HT-29 (cell line): Measurements from ENCODE around the gene SLC49A3. TPM values are rescaled to one million over a fixed set of nuclear protein-coding genes. Genes with fewer than 3 reads are reported as not detected.
"Not testable (repeated sequence)": the region's sequence is repeated elsewhere in the genome, so short reads cannot be mapped to it uniquely, and the experiment has no call there.

Experiments used
- DNase-seq: peaks from one replicate; pipeline ENCODE4 v3.0.0-alpha.2; 2015; ENCODE audit warnings: low spot score
- total RNA-seq: library from RNA; depleted of rRNA; stranded (reverse); fragments of >200 nt; shearing (Covaris generic); gene quantifications from 2 replicates; pipeline ENCODE4 v1.2.3, GENCODE V29; 2014

Gene SLC49A3
- total RNA-seq, 1 experiment from 2014 or later = 0.56 TPM

DNA sequence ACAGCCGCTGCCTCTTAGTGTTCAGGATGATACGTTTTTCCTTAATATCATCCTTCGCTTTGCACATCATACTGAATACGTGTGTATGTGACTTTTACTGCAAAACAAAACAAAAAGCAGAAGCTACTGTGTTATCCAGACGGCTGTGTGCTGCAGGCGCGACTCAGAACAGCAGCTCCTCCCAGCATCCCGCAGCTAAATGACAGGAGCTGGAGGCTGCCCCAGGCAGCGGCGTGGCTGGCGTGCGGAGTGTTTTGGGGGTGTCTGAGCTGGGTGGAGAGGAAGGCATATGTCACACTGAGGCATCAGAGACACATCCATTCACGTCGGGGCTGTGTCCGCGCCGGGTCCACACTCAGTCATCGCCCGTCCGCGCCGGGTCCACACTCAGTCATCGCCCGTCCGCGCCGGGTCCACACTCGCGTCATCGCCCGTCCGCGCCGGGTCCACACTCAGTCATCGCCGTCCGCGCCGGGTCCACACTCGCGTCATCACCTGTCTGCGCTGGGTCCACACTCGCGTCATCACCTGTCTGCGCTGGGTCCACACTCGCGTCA is 33.3 kb upstream of the SLC49A3 start:
- no peak for DNase-seq

DNA sequence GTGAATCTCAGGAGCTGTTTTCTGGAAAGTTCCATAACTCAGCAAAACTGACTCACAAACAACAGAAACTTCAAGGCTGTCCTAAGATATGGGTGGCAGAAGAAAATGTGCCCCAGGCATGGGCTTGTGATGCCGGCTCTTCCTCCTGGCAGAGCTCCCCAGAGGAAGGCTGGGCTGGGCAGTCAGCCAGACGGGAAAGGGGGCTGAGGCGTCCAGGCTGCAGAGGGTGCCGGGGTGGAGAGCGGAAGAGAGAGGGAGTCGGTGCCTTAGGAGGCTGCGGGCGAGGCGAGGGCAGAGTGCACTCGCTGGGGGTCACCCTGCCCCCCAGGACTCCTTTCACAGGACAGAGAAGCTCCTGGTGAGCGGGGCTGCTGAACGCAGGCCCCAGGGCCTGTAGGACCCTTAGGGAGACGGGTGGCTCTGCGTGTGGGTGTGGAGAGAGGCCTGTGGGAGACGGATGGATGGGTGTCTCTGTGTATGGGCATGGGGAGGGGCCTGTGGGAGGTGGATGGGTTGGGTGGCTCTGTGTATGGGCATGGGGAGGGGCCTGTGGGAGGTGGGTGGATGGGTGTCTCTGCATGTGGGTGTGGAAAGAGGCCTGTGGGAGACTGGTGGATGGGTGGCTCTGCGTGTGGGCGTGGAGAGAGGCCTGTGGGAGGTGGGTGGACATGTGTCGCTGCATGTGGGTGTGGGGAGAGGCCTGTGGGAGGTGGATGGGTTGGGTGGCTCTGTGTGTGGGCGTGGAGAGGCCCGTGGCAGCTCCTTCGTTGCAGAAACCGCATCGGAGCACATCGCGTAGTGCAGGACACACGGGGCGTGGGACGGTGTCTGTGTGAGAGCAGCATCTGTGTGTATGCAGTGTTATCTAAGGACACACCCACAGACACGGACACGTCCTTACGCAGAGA is 32.6 kb upstream of the SLC49A3 start:
- DNase-seq = no peak

- no peak for DNase-seq
Measured at GRCh38 chr4:720111-720860, 31.3 kb upstream of the SLC49A3 start.

GRCh38 chr4:718460-718859 is 29.5 kb upstream of the SLC49A3 start:
- DNase-seq = no peak

DNA sequence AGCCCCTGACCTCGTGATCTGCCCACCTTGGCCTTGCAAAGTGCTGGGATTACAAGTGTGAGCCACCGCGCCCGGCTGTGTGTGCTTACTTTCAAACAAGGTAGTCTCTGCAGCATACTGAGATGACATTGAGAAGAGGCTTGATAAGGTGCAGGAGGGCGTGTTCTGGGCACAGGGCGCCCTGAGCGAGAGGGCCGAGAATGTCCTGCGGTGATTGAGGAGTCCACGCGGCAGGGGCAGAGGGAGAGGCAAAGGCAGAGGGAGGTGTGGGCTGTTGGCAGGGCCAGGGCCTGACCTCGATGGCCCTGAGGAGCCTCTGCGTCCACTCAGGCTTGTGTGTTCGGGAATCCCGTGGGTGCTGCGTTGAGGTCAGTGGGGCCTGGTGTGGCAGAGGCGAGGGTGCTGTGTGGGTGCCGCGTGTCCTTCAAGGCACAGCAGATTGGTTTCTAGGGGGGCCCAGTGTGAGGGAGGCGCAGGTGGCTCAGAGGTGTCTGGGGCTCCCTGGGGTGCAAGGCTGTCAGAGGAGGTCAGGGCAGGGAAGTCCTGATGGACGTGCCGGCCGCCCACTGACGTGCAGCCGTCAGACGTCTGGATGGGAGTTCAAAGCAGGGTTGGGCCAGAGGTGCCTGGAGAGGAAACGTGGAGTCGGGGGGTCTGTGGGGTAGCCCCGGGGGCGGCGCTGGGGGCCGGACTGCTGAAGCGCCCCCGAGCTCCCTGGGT is 28.8 kb upstream of the SLC49A3 start:
- DNase-seq = no peak

DNA sequence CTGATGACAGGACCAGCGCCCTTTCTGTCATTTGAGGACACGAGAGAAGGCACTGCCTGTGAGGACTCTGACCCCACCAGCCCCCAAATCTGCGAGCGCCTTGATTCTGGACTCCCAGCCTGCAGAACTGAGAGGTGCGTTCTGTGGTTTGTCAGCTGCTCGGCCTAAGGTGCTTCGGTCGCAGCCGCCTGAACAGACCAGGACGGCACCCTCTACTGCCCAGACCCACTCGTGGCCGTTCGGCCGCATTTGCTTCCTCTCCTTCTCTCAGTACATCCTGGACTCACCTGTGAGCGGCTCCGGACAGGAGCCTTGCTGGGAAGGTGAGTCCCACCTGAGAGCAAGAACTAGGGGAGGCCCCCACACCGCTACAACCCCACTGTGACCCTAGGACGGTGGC is 25.1 kb upstream of the SLC49A3 start:
- DNase-seq = no peak

GRCh38 chr4:712916-713632 is 24.1 kb upstream of the SLC49A3 start:
- DNase-seq = no peak

DNA sequence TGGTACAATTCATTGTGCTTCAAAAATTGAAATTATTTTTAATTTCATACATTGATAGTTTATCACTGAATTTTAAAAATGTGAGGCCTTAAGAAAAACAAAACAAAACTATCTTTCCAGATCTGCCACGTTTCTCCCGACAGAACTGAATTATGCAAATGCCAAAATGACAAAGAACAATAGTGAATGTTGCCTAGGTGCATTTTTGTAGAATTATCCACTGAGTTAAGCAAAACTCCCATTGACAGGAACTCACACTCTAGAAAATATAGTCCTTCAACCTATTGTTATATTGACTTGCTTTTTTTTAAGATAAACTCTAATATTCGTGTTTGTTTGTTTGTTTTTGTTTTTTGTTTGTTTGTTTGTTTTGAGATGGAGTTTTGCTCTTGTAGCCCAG is 23.1 kb upstream of the SLC49A3 start:
- no peak for DNase-seq

GRCh38 chr4:710916-711315 is 22.0 kb upstream of the SLC49A3 start:
- no peak for DNase-seq

DNA sequence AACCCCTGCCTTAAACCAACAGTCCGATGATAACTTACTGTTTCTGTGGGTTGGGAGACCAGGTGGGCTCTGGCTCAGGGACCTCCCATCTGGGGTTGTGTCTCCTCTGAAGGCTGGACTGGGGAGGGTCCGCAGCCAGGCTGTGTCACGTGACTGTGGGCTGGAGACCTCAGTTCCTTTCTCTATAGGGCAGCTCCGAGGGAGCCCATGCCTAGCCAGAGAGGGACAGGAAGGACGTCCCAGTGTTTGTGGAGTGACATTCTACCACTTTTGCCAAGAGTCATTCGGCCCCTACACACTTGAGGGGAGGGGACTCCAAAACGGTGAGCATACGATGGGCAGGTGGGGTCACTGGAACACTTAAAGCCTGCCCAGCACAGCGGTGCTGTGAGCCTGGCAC is 21.2 kb upstream of the SLC49A3 start:
- no peak for DNase-seq

DNA sequence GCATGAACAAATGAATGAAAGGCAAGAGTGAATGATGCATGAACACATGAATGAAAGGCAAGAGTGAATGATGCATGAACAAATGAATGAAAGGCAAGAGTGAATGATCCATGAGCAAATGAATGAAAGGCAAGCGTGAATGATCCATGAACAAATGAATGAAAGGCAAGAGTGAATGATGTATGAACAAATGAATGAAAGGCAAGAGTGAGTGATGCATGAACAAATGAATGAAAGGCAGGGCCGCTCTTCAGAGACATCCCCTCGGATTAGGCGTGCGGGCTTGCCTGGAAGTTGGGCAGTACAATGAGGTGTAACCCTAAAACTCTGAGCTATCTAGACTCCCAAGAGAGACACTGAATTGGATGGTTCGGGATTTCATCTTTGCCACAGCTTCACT is 20.4 kb upstream of the SLC49A3 start:
- no peak for DNase-seq

DNA sequence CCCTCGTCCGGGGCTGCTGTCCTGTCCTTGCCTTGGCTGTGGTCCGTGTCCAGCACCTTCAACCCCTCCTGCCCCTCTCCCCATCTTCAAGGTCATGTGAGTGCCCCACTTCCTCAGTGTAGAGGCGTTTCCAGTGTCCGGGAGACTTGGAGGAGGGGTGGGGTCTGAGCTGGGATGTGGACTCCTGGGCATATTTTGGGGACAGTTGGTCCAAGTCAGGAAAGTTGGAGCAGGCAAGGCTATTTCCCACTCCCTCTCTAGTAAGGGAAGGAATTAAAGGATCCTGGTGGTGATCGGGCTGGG is 19.6 kb upstream of the SLC49A3 start:
- no peak for DNase-seq

GRCh38 chr4:707929-708630 is 19.1 kb upstream of the SLC49A3 start:
- DNase-seq = no peak

DNA sequence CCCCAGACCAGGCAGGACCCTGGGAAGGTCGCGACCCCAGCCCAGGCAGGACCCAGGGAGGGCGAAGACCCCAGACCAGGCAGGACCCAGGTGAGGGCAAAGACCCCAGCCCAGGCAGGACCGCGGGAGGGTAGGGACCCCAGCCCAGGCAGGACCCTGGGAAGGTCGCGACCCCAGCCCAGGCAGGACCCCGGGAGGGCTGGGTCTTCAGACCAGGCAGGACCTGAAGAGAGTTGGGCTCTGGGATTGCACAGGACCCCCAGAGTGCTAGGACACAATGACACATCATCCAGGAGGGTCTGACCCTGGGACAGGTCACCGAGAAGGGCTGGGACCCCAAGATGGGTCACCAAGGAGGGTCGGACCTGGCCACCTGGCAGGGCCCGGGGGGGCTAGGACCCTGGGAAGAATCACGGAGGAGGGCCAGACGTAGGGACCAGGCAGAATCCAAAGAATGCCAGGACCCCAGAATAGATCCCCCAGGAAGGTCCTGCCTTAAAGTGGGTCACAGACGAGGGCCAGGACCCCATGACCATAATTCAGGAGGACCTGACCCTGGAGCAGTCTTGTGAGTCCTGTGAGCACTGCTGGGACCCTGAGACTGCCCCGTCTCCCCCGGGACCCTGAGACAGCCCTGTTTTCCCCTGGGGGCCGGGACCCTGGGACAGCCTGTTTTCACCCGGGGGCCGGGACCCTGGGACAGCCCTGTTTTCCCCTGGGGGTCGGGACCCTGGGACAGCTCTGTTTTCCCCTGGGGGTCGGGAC is 18.1 kb upstream of the SLC49A3 start:
- DNase-seq = no peak

- not testable (repeated sequence) for DNase-seq
Measured at GRCh38 chr4:706083-706633, 17.2 kb upstream of the SLC49A3 start.

GRCh38 chr4:705278-706082 is 16.5 kb upstream of the SLC49A3 start, which contains the start of gene PCGF3:
Gene PCGF3 (plus strand): TSS chr4:705832. CDS start chr4:733681, 27,849 bp downstream.
- peak; percentile 94 for DNase-seq

- DNase-seq = no peak
Measured at GRCh38 chr4:704971-705277, 16.0 kb upstream of the SLC49A3 start.

DNA sequence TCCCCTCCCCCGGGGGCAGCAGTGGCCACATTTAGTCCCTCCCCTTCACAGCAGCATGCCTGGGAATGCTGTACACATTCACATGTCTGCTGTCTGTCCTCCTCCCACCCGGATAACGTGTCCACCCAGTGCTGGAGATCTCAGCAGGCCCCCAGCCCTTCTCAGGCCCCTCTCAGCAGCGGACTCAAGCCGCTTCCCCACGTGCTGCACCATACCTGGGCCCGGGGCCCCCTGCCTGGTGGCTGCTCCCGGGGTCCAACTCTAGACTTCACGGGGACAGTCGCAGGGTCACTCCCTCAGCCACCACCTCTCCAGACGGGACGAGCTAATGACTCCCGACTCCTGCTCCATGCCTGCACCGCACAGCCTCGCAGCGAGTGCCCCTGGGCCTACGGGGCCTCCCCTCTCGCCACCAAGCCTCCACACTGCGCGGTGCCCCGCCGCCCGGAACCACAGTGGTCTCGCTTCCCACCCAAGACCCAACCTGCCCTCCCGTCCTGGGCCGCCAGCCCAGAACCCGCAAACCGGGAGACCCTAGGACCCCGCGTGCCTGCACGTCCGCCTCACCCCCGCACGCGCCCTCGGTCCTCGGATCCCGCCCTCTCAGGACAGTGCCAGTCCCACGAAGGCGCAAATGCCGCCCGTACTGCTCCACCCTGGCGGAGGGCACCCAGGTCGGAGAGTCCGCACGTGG is 15.4 kb upstream of the SLC49A3 start:
- DNase-seq = no peak
